Liver (tissue), 9 donors: ENCODE measurements around the gene BRINP1. TPM values are rescaled to one million over a fixed set of nuclear protein-coding genes. Genes with fewer than 3 reads are reported as not detected.

ENCODE experiments used
- DNase-seq: peaks from one replicate; pipeline ENCODE4 v3.0.0-alpha.2; 2017; ENCODE audit warnings: low spot score
- H3K27ac ChIP-seq, 2 donors: one replicate each; pipeline ENCODE4 v1.7.0; 2013; ENCODE audit warnings: inconsistent platforms in 2 of 2, low read length in 2 of 2, control low read depth in 1 of 2, low read depth in 1 of 2, mild to moderate bottlenecking in 1 of 2
- H3K27me3 ChIP-seq, 4 donors: one replicate each; pipeline versions ENCODE4 v1.6.1 to v1.7.0; 2013; ENCODE audit warnings: low read length in 3 of 4, inconsistent platforms in 1 of 4, mild to moderate bottlenecking in 1 of 4, moderate library complexity in 1 of 4; ENCODE audit not compliant: control insufficient read depth in 4 of 4, insufficient read depth in 4 of 4
- H3K36me3 ChIP-seq, 4 donors: one replicate each; pipeline versions ENCODE4 v1.6.1 to v1.7.0; 2013; ENCODE audit warnings: low read length in 3 of 4, mild to moderate bottlenecking in 3 of 4, low read depth in 1 of 4, moderate library complexity in 1 of 4; ENCODE audit not compliant: control insufficient read depth in 4 of 4, insufficient read depth in 3 of 4
- H3K4me1 ChIP-seq, 4 donors: one replicate each; pipeline versions ENCODE4 v1.6.1 to v1.7.0; 2013; ENCODE audit warnings: low read length in 3 of 4, mild to moderate bottlenecking in 3 of 4, moderate library complexity in 1 of 4; ENCODE audit not compliant: control insufficient read depth in 4 of 4, insufficient read depth in 4 of 4
- H3K4me3 ChIP-seq, 3 donors: one replicate each; pipeline versions ENCODE4 v1.6.1 to v1.7.0; 2013; ENCODE audit warnings: low read length in 3 of 3, control low read depth in 1 of 3, low read depth in 1 of 3, mild to moderate bottlenecking in 1 of 3
- H3K9ac ChIP-seq, 2 donors: one replicate each; pipeline ENCODE4 v1.7.0; 2013; ENCODE audit warnings: low read length in 2 of 2, mild to moderate bottlenecking in 2 of 2, moderate library complexity in 2 of 2, control low read depth in 1 of 2, low read depth in 1 of 2
- H3K9me3 ChIP-seq, 4 donors: one replicate each; pipeline versions ENCODE4 v1.6.1 to v1.7.0; 2013; ENCODE audit warnings: low read length in 3 of 4; ENCODE audit not compliant: control insufficient read depth in 4 of 4
- ATF3 ChIP-seq: IDR thresholded peaks from 2 replicates; pipeline ENCODE4 v1.6.1; 2016; ENCODE audit warnings: antibody characterized with exemption
- EGR1 ChIP-seq, 2 donors: IDR thresholded peaks; 2 replicates each; pipeline ENCODE4 v1.6.1; 2016 to 2018; ENCODE audit warnings: antibody characterized with exemption in 2 of 2, low read depth in 2 of 2
- FOXA1 ChIP-seq: IDR thresholded peaks from 2 replicates; pipeline ENCODE4 v1.6.1; 2016; ENCODE audit warnings: antibody characterized with exemption
- FOXA2 ChIP-seq: IDR thresholded peaks from 2 replicates; pipeline ENCODE4 v1.6.1; 2016; ENCODE audit warnings: antibody characterized with exemption
- GABPA ChIP-seq, 2 donors: IDR thresholded peaks in 1 of 2; conservative IDR thresholded peaks in 1 of 2; 2 replicates each; pipeline ENCODE4 v1.6.1; 2016; ENCODE audit warnings: antibody characterized with exemption in 2 of 2, mild to moderate bottlenecking in 1 of 2, moderate library complexity in 1 of 2
- HNF4A ChIP-seq, 2 donors: conservative IDR thresholded peaks; 2 replicates each; pipeline ENCODE4 v1.6.1; 2016; ENCODE audit warnings: antibody characterized with exemption in 2 of 2, mild to moderate bottlenecking in 2 of 2
- HNF4G ChIP-seq: IDR thresholded peaks from 2 replicates; pipeline ENCODE4 v1.6.1; 2016; ENCODE audit warnings: antibody characterized with exemption
- JUND ChIP-seq, 2 donors: IDR thresholded peaks; 2 replicates each; pipeline ENCODE4 v1.6.1; 2016; ENCODE audit warnings: antibody characterized with exemption in 2 of 2
- NR2F2 ChIP-seq: IDR thresholded peaks from 2 replicates; pipeline ENCODE4 v1.6.1; 2016; ENCODE audit warnings: antibody characterized with exemption
- RAD21 ChIP-seq, 2 donors: IDR thresholded peaks; 2 replicates each; pipeline ENCODE4 v1.6.1; 2016; ENCODE audit warnings: antibody characterized with exemption in 2 of 2, mild to moderate bottlenecking in 2 of 2
- REST ChIP-seq: IDR thresholded peaks from 2 replicates; pipeline ENCODE4 v1.6.1; 2016; ENCODE audit warnings: antibody characterized with exemption, mild to moderate bottlenecking
- RXRA ChIP-seq, 2 donors: IDR thresholded peaks; 2 replicates each; pipeline ENCODE4 v1.6.1; 2017 to 2018; ENCODE audit warnings: antibody characterized with exemption in 2 of 2, mild to moderate bottlenecking in 1 of 2
- SP1 ChIP-seq: IDR thresholded peaks from 2 replicates; pipeline ENCODE4 v1.6.1; 2018; ENCODE audit warnings: antibody characterized with exemption, mild to moderate bottlenecking
- TAF1 ChIP-seq: conservative IDR thresholded peaks from 2 replicates; pipeline ENCODE4 v1.6.1; 2016; ENCODE audit warnings: antibody characterized with exemption, mild to moderate bottlenecking
- YY1 ChIP-seq: IDR thresholded peaks from 2 replicates; pipeline ENCODE4 v1.6.1; 2016; ENCODE audit warnings: antibody characterized with exemption, mild to moderate bottlenecking
- ZBTB33 ChIP-seq: IDR thresholded peaks from 2 replicates; pipeline ENCODE4 v1.6.1; 2016; ENCODE audit warnings: antibody characterized with exemption
- WGBS: extraction: QIAGEN DNeasy Blood & Tissue Kit; methylation state at CpG from one replicate; pipeline ENCODE4 v1.1.7; 2013; 5-methylcytosine and 5-hydroxymethylcytosine counted together
- polyA plus RNA-seq, 2 donors: library from polyadenylated mRNA; stranded (reverse) in 1 of 2; unstranded in 1 of 2; fragments of 200-250 nt in 1 of 2; fragments of >200 nt in 1 of 2; fragmentation: Nextera tagmentation in 1 of 2; extraction: Ambion mirVana in 1 of 2; gene quantifications; one replicate each; pipeline versions ENCODE4 v1.2.1 to v1.2.3, GENCODE V29; 2013 to 2015
- total RNA-seq, 2 donors: library from RNA; depleted of rRNA; stranded (reverse); fragments of >200 nt; gene quantifications; one replicate each; pipeline ENCODE4 v1.2.3, GENCODE V29; 2014
- donor health status: healthy.
- donor health status: healthy.
- donor health status: healthy.
- donor health status: healthy.
- donor health status: healthy.

Gene BRINP1
- total and polyA plus RNA-seq, 4 donors, result under 0.01 to 0.43 (median 0.18) TPM

- H3K9ac ChIP-seq, result no peak overlapping the region
- H3K36me3 ChIP-seq, result no peaks in the 10 kb centered on the region
- H3K27me3 ChIP-seq, result no peaks in the 10 kb centered on the region
- H3K9me3 ChIP-seq, result no peaks in the 10 kb centered on the region
- DNase-seq, result no peak
- H3K4me3 ChIP-seq, result no peak overlapping the region
- TF ChIP-seq REST (no peak), EGR1 (IDR thresholded peaks at IDR 0.05; ENCODE audit: low read depth in 2 of 2) (no peak), HNF4A (conservative IDR thresholded peaks at IDR 0.05) (no peak), ATF3 (no peak), FOXA1 (no peak), RXRA (IDR thresholded peaks at IDR 0.05) (no peak), JUND (IDR thresholded peaks at IDR 0.05) (no peak), RAD21 (IDR thresholded peaks at IDR 0.05) (no peak)
- H3K4me1 ChIP-seq, result no peaks in the 10 kb centered on the region
- 66% methylated on average over 4 of the region's 4 CpGs for WGBS
- H3K27ac ChIP-seq, result no peak overlapping the region
Observed at GRCh38 chr9:119412399-119412798, 43.2 kb upstream of the BRINP1 start.

GRCh38 chr9:119409552-119409951 is 40.3 kb upstream of the BRINP1 start:
- H3K27me3 ChIP-seq, result peaks cover 0 to 7% (median 0%) of the 10 kb centered on the region in 4 donors
- 78% methylated on average over 3 of the region's 3 CpGs for WGBS
- H3K27ac ChIP-seq, result no peak overlapping the region
- H3K36me3 ChIP-seq, result no peaks in the 10 kb centered on the region
- DNase-seq, result no peak
- TF ChIP-seq TAF1 (no peak), GABPA (IDR thresholded peaks at IDR 0.05 in 1 of 2, conservative IDR thresholded peaks at IDR 0.05 in 1 of 2) (no peak), SP1 (no peak), RXRA (IDR thresholded peaks at IDR 0.05) (no peak), JUND (IDR thresholded peaks at IDR 0.05) (no peak), HNF4G (no peak), ZBTB33 (no peak), NR2F2 (no peak)
- no peaks in the 10 kb centered on the region for H3K4me1 ChIP-seq
- no peak overlapping the region for H3K9ac ChIP-seq
- H3K9me3 ChIP-seq, result no peaks in the 10 kb centered on the region
- H3K4me3 ChIP-seq, result no peak overlapping the region

- WGBS, result 40% methylated on average over 2 of the region's 2 CpGs
- DNase-seq, result no peak
- no peaks in the 10 kb centered on the region for H3K36me3 ChIP-seq
- H3K4me3 ChIP-seq, result no peak overlapping the region
- H3K27ac ChIP-seq, result no peak overlapping the region
- H3K27me3 ChIP-seq, result peaks cover 0 to 7% (median 0%) of the 10 kb centered on the region in 4 donors
- H3K9me3 ChIP-seq, result peaks cover 0 to 5% (median 0%) of the 10 kb centered on the region in 4 donors
- H3K4me1 ChIP-seq, result no peaks in the 10 kb centered on the region
- H3K9ac ChIP-seq, result no peak overlapping the region
- no peak for TF ChIP-seq ZBTB33
- TF ChIP-seq FOXA2, result no peak
- no peak for TF ChIP-seq JUND (IDR thresholded peaks at IDR 0.05)
- TF ChIP-seq NR2F2, result no peak
- TF ChIP-seq REST, result no peak
- TF ChIP-seq RAD21 (IDR thresholded peaks at IDR 0.05), result no peak
- TF ChIP-seq ATF3, result no peak
- no peak for TF ChIP-seq SP1
- no peak for TF ChIP-seq HNF4A (conservative IDR thresholded peaks at IDR 0.05)
- TF ChIP-seq RXRA (IDR thresholded peaks at IDR 0.05), result no peak
- TF ChIP-seq YY1, result no peak
- TF ChIP-seq TAF1, result no peak
Observed at GRCh38 chr9:119400606-119401005, 31.4 kb upstream of the BRINP1 start.
